IMR-90 (cell line): ENCODE results near the gene STRA8.

ENCODE experiments used
- CEBPB ChIP-seq: IDR thresholded peaks from 2 replicates; pipeline ENCODE4 v1.6.1; 2012; ENCODE audit warnings: low read depth, low read length, improper control_type of control experiment
- MXI1 ChIP-seq: IDR thresholded peaks from 2 replicates; pipeline ENCODE4 v1.6.1; 2012; ENCODE audit warnings: low read depth, mild to moderate bottlenecking, low read length, moderate library complexity, borderline replicate concordance
- POLR2A ChIP-seq: IDR thresholded peaks from 2 replicates; pipeline ENCODE4 v1.6.1; 2012; ENCODE audit warnings: mild to moderate bottlenecking, low read depth, low read length
- TF ChIP-seq, protein P1 (sequence below): conservative IDR thresholded peaks from 2 replicates; pipeline ENCODE4 v1.5.1; 2012; ENCODE audit warnings: mild to moderate bottlenecking, low read depth, low read length, improper control_type of control experiment
- TF ChIP-seq, protein P2 (sequence below): fragments of 150-350 bp; IDR thresholded peaks from 2 replicates; pipeline ENCODE4 v1.6.1; 2017; ENCODE audit warnings: mild to moderate bottlenecking, antibody characterized with exemption, low read length, low read depth

DNA sequence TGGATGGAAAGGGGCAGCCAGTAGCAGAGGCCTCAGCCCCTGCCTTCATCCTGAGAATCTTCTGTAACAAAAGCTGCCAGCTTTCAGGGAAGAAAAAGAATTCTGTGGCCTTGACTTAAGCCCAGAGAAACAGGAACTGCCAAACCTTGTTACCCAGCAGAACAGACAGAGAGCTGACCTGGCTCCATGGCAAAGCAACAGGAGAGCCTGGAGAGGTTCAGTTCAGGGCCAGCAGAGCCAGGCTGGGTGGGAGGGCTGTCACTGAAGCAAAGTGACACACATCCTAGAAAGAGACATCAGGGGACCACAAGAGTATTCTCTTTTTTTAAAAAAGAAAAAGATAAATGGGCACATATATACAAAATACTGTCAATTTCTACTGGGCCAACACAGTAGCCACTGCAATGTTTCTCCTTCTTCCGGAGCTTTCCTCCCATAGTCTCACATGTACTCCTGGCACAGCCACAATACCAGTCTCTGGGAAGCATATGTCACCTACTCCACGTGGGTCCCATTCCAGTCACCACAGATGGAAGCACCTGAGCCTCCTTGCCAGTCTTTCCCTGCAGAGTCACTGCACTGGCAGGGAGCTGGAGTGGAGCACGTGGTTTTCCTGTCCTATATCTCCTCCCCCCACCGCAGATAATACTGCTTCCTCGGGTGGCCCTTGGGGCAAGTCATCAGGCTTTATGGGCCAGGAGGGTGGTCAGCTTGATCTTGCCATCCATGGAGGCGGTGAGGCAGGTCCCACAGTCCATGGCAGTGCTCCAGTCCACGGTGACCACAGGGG lies 48.0 kb upstream of the STRA8 start:
- TF ChIP-seq MXI1 = no peak
- TF ChIP-seq, protein P1, sequence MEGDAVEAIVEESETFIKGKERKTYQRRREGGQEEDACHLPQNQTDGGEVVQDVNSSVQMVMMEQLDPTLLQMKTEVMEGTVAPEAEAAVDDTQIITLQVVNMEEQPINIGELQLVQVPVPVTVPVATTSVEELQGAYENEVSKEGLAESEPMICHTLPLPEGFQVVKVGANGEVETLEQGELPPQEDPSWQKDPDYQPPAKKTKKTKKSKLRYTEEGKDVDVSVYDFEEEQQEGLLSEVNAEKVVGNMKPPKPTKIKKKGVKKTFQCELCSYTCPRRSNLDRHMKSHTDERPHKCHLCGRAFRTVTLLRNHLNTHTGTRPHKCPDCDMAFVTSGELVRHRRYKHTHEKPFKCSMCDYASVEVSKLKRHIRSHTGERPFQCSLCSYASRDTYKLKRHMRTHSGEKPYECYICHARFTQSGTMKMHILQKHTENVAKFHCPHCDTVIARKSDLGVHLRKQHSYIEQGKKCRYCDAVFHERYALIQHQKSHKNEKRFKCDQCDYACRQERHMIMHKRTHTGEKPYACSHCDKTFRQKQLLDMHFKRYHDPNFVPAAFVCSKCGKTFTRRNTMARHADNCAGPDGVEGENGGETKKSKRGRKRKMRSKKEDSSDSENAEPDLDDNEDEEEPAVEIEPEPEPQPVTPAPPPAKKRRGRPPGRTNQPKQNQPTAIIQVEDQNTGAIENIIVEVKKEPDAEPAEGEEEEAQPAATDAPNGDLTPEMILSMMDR = no peak
- no peak for TF ChIP-seq POLR2A
- TF ChIP-seq CEBPB = no peak
- TF ChIP-seq, protein P2, sequence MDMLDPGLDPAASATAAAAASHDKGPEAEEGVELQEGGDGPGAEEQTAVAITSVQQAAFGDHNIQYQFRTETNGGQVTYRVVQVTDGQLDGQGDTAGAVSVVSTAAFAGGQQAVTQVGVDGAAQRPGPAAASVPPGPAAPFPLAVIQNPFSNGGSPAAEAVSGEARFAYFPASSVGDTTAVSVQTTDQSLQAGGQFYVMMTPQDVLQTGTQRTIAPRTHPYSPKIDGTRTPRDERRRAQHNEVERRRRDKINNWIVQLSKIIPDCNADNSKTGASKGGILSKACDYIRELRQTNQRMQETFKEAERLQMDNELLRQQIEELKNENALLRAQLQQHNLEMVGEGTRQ = no peak
